Measurements from ENCODE around the gene AQP2.

AQP2 gene

DNA sequence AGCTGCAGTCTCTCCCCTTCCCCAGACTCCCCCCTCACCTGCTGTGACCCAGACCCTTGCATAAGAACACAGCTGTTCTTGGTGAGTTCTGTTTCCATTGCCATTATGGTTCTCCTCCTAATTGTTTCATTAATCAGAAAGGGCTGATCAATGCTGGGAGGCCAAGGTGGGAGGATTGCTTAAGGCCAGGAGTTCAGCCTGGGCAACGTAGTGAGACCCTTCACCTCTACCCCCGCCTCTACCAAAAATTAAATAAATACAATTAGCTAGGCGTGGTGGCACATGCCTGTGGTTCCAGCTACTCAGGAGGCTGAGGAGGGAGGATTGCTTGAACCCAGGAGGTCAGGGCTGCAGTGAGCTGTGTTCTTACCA, 29.6 kb upstream of the AQP2 start:
- no peak for DNase-seq

DNA sequence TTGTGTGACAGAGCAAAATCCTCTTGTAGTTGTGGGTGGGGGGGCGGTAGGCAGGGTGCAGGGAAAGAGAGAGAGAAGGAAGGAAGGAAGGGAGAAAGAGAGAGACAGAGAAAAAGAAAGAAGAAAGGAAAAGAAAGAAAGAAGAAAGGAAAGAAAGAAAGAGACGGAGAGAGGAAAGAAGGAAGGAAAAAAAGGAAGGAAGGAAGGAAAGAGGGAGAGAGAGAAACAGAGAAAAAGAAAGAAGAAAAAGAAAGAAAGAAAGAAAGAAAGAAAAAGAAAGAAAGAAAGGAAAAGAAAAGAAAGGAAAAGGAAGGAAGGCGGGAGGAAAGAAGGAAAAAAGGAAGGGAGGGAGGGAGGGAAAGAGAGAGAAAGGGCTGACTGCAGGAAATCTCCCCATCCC, 29.2 kb upstream of the AQP2 start:
- DNase-seq = no peak

DNA sequence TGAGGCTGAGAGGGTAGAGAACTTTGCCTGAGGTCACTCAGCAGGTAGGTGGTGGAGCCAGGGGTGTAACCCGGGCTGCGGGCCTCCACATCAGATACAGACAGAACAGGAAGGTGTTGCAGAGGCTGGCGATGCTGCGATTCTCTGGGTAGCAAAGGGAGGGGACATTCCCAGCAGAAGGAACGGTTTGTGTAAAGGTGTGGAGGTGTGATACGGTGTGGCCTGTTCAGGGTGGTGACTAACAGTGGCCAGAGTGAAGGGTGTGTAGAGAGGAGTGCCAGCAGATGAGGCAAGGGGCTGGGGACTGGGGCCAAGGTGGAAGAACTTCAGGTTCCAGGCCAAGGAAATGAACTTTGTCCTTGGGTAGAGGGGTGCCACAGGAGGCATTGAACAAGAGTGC, 28.6 kb upstream of the AQP2 start:
- DNase-seq = no peak

DNA sequence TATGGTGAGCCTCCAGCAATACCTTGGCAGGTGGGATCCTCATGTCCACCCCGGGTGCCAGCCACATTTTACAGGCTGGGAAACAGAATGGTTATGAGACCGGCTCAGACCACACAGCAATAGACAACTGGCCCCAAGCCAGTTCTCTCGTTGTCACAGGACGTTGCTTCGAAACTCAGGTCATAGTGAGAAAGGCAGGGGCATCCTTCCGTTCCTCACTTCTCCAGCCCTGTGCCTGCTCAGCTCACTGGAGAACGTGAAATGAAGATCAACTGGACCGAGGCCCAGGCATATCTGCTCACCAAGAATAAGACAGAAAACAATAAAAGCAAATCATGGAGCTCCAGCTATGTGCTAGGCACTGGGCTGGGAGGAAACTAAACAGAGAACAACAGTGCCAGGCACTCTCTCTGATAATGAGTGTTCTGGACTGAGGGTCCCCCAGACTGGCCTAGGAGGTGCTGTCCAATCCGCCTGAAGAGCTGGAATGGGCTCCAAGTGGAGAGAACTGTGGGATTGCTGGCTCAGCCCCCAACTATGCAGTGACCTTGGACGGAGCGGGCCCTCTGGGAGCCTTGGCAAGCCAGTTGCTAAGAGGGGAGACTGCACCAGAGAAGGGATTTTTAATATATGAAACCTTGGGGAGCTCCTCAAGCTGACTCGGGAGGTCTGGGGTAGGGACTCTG, 28.0 kb upstream of the AQP2 start:
- DNase-seq = no peak

DNA sequence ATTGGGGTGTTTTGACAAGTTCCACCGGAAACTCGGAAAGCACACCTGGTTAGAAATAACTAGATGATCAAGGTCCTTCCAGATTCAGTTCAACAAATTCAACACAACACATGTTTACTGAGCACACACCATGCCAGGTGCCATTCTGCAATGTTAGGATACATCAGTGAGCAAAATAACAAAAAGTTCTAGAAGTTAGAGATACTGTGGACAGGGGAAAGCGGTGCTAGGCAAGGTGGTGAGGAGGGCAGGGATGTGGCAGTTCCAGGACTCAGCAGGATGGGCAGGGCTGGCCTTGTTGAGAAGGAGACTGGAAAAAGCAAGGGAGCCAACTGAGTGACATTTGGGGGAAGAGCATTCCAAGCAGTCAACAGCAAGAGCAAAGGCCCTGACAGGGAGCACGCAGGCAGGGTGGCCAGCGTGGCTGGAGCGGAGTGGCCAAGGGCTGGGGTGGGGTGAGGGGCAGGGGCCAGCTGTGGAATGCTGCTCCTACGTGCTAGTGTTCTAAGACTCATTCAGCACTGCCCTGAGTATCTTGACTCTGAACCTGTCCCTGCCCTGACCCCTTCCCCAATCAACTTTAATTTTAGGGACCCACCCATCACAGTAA, 27.4 kb upstream of the AQP2 start:
- no peak for DNase-seq

DNA sequence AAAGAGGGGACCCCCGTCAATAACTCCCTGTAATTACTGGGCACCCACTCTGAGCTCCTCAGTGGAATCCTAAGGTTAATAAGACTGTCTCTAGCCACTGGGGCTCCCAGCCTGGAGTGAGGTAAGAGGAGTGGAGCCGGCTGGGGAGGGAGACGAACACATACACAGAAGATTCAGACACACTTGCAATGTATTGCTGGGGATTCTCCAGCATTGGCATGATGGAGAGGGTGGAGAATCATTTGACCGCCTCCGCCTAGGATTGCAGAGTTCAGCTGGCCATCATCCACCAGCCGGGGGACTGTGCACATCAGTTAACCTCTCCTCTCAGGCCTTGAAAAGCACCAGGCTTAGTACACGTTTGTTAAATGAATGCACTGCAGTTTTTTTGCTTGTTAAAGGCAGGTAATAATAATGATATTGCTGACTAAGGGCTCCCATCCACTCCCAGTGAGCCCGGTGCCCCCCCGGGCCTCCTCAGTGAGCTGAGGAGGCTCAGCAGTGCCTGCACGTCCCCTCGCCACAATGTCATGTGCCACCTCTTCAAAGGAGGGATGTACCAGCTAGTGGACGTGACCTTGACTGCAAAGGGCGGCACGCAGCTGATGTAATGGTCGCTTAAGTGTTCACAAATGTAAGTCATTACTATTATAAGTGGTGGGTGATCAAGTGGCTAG, 26.5 kb upstream of the AQP2 start:
- DNase-seq = no peak

DNA sequence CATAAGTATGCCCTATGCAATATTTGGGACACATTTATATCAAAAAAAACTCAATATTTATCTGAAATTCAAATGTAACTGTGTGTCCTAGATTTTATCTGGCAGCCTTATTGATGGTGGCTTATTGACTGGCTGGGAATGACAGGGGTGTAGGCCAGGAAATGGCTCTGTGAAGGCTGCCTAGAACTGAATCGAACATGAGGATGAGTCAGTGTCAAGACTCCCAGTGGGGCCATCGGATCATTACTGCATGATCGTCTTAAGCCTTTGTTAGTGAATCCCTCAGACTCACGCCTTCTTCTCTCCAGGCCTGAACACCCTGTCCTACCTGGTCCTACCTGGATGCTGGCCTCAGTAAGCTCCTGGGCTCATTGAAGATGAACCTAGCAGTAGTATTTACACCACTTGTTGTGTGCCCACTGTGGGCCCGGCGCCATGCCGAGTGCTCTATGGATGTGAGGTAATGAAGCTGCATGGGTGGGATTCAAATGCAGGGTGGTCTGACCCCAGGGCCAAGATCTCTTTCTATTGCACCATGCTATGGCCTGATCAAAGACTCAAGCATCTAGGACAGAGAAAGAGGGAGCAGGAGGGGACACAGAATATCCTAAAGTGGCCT, 25.8 kb upstream of the AQP2 start:
- no peak for DNase-seq

DNA sequence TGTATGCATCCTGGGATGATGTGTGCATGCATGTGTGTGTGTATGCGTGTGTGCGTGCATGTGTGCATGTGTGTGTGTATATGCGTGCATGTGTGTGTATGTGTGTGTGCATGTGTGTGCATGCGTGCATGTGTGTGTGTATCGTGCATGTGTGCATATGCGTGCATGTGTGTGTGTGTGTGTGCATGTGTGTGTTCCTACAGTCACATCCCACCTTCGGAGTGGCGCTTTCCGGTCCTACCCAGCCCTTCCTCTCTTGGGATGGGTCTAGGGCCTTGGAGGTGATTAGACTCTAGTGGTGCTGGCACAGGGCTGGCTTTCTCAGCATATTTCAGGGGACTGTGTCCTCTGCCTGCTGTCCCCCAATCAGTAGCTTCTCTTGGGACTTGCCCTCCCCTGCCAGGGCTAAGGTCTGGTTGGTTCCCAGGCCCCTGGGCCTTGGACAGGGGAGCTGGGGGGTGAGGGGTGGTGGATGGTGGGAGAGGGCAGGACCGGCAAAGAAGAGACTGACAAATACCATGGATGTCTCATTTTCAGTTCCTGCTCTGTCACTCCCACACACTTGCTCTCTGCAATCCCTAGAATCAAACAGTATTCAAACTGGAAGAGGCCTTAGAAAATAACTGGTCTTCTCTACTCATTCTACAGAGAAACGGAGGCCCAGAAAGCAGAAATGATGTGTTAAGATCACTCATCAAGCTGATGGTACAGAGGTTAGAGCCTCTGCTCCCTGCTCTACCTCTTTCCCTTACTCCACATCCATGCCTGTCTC, 24.9 kb upstream of the AQP2 start:
- DNase-seq = peak; percentile 70 to 78

DNA sequence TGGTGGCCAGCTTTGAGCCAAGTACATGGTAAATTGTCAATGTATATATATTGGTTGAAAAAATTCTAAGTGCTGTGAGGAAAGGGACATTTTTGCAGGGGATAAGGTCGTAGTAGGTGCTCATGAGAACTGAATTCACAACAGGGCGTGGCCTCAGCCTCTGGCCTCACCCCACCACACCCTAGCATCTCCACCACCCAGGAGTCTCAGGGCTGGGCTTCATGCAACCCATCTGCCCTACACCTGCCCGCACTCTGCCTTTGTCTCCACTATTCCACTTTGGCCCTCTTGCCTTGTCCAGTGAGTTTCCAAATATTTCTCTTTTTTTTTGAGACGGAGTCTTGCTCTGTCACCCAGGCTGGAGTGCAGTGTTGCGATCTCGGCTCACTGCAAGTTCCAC, 22.1 kb upstream of the AQP2 start:
- no peak for DNase-seq

DNA sequence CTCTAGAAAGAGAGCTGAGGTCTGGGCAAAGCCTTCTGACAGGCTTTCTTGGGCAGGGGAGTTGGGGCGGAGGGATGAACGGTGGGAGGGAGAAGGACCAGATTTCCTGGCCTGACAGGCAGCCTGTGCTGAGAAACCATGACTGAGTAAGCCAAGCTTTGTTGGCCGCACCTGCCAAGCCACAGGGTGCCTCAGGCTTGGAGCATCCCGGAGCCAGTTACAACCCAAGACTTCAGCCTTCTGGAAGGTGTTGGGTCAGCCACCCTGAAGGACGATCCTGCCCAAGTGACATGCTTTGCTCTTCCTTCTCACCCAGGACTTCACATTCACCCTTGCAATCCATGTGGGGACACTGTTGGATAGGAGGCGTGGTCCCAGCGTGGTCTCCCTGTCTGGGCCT, 21.0 kb upstream of the AQP2 start:
- no peak for DNase-seq

DNA sequence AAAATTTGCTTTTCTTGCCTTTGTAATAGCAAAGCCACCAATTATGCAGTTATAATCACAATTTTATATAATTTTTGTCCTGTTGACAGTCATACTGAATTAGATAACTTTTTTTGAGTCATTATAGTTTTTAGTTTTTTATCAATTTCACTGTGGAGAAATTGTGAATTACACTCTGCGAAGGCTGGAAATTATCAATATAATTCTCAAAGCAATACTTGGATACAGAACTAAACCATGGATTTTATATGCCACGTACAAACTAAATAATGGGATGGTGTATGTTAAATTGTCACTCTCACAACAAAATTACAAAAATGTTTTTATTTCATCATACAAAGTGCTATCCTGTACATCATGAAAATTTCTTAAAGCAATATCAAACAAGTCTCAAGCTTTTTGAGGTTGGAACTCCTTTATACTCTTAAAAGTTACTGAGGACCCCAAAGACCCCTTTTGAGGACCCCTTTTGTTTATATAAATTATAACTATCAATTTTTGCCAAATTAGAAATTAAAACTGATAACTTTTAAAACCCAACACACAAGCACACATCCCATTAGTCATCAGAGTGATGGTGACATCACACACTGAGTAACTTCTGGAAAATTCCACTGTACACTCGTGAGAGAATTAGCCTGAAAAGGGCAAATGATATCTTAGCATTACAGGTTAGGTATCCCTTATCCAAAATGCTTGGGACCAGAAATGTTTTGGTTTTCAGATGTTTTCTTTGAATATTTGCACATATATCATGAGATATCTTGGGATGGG, 19.8 kb upstream of the AQP2 start:
- peak; percentile 69 to 72 for DNase-seq

DNA sequence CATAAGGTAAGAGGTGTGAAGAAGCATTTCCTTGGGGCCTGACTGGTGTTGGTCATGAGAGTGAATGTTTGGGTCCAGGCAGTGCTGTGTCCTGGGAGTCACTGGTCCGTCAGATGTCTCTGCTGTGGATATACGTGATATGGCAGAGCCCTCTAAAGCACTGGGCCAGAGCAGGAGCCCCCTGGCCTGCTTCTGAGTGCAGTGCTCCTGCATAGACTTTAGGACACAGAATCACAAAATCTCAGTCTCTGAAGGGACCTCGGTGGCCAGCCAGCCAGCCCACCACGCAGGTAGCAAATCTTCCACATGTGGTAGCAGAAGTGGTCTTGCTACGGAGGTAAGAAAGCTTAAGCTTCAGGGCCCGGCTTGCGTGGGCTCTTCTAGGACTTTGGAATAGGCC, 18.5 kb upstream of the AQP2 start:
- no peak for DNase-seq

DNA sequence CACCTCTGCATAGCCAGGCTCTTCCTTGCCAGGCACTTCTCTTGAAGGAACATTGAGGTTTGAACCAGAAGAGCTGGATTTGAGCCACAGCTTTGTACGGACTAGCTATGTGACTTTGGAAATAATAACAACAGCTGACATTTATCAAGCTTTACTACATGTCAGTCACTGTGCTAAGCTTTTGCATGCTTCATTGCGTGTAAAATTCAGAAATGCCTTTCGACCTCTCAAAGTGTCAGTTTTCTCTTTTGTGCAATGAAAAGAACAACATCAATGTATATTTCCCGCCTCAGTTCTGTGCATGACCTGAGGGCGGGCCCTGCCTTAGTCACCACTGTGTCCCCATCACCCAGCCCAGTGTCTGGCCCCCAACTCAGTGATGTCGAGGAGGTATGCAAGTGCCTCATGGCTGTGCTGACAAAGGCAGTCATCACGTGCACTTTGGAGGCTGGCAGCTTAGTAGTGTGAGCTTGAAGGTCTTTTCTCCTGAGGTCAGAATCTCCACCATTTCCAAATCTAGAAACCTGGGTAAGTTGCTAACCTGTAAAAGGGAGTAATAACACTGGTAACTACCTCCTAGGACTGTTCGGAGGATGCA, 17.9 kb upstream of the AQP2 start:
- no peak for DNase-seq

DNA sequence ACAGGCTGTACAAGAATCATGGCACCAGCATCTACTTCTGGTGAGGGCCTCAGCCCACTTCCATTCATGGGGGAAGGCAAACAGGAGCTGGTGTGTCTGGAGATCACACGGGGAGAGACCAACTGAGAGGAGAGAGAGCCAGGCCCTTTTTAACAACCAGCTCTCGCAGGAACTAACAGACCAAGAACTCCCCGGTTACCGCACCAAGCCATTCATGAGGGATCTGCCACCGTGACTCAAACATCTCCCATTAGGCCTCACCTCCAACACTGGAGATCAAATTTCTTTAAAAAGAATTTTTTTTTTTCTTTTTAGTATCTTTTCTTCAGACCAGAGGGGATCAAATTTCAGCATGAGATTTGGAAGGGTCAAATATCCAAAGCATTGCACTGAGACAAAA, 16.7 kb upstream of the AQP2 start:
- DNase-seq = no peak

DNA sequence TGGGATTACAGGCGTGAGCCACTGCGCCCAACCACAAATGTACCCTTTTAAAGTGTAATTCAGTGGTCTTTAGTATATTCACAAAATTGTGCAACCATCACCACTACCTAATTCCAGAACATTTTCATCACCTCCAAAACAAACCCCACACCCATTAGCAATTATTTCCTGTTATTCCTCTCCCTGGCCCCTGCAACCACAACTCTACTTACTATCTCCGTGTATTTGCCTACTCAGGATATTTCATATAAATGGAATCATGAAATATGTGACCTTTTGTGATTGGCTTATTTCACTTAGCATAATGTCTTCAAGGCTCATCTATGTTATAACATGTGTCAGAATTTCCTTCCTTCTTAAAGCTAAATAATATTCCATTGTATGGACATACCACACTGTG, 16.0 kb upstream of the AQP2 start:
- no peak for DNase-seq

DNA sequence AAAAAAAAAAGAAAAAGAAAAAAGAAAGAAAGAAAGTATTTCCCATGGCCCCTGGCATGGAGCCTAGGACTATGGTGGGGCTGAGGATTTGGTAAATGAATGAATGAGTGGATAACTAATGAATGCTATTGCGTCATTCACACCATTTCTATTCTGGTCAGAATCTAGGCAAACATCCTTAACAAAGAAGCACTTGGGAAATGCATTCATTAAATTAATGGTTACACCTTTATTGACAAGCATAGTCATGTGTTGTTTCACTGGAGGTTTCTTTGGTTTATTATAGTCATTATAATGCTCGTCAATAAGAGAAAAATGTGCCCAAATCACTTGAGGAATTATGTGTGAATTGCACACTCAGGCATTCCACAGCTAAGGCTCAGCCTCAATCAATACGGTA, 13.6 kb upstream of the AQP2 start:
- DNase-seq = no peak

DNA sequence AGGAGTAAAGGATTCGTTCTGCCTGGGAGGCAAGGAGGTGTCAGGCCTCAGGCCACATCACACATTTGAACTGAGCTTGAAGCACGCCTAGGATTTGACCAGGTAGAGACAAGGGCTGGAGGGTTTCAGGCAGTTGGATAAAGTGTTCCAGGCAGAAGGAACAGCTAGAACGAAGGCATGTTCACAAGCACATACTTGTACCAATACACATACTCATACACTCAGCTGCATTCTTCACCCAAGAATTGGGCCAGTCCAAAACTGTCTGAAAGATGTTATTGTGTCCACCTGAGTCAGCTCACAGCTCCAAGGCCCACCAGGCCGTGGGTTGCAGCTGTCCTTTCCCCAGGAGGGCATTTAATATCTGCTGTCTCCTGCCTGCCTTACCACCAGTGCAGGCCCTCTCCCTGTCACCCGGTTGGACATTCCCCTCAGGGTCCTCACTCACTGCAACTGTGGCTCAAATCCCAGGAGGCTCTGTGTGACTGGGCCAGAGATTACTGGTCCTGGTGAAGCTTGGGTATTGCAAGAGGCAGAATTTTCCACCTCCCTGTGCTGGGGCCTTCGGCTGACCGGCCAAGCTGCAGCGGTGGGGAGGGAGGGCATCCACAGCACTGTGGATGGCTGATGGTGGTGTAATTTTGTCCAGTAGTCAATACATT, 12.8 kb upstream of the AQP2 start:
- no peak for DNase-seq

DNA sequence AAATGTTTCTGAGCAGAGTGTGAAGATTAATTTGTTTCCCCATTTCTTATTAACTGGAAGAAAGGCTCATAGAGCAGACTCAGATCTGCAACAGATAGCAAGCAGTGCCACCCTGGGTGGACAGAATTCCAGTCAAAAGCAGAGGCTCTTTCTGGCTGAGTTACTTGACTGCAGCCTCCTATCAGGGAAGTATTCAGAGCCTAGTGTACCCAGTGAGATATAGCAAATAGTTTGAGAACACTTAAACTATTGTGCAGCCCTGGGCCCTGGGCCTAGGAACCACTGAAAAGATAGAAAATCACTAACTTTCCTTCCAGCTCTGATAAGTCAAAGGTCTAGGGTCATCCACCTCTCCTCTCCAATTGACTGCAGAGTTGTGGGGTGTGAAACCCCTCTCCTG, 11.2 kb upstream of the AQP2 start:
- no peak for DNase-seq

DNA sequence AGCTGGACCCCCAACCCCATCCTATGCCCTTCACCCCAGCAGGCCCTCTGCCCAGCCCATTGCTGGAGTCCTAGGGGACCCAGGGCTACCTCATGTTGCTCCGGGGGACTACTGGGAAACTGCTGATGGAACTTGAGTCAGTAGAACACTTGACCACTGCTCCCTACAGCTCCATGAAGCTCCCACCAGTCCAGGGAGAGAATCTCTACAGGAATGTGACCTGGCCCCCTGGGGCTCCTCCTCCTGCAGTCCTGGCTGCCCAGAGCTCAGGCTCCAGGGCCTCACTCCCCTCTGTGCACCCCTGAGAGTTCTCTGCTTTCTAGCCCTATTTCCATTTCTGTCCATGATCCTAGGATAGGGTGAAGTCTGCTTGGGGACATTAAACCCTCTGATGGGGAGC, 10.8 kb upstream of the AQP2 start:
- DNase-seq = no peak

DNA sequence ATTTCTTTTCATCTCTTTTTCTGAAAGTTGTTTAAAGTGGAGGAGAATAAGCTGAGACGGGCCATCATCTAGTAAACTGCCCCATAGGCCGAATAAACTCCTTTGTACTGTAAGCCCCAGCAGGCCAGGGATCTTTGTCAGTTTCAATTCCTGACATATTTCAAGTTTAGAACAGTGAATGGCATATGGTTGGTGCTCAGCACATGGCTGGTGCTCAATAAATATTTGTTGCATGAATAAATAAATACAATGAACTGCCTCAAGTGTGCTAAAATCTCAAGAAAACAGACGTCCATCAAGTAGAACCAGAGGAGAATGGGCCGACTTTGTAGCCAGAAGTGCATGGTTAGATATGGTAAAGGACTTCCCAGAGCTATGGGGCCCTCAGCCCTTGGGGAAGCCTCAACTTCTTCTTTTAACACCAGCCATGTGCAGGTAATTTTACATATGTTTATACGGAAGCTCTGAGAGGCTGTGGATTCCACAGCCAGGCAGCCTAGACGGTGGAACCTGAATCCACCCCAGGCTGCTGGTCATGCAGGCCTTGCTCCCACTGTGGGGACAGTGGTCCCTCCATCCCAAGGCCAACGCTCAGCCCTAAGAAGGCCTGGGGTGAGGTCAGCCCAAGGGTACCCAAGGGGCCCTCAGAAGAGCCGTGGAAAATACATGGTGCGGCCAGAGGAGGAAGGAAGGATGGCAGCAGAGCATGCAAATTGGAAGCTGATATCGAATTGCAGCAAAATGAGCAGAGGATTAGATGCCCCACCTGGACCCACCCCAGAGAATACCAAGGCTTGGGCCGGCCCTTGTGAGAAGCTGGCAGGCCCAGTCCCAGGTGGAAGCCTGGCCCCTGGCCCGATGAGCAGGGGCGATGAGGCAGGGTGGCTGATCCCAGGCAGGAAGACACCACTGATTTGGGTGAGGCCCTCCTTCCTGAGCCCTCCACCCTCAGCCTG, 8.7 kb upstream of the AQP2 start:
- DNase-seq = no peak
